SH-SY5Y (cell line): ENCODE measurements around the gene TRIO.

Experiments used
- GATA2 ChIP-seq: IDR thresholded peaks from 2 replicates; pipeline ENCODE4 v1.6.1; 2011; ENCODE audit warnings: mild to moderate bottlenecking, low read depth, low read length
- GATA3 ChIP-seq: IDR thresholded peaks from 2 replicates; pipeline ENCODE4 v1.6.1; 2011; ENCODE audit warnings: low read depth, mild to moderate bottlenecking, low read length, moderate library complexity

GRCh38 chr5:14365831-14366430, 222.8 kb downstream of the TRIO start:
- TF ChIP-seq GATA2 (no peak), GATA3 (no peak)
